SK-N-SH treated with all-trans-retinoic acid at 6 μM for 48 hours (cell line): ENCODE results near the gene PDK1.

Experiments
- CREB5 ChIP-seq: fragments of 250-450 bp; sonication (Bioruptor Pico); IDR thresholded peaks from 2 replicates; pipeline ENCODE4 v1.5.1; 2020; ENCODE audit warnings: low read depth, mild to moderate bottlenecking, moderate library complexity
- PATZ1 ChIP-seq: fragments of 250-450 bp; sonication (Bioruptor Pico); IDR thresholded peaks from 2 replicates; pipeline ENCODE4 v1.8.0; 2020; ENCODE audit warnings: mild to moderate bottlenecking, moderate library complexity, borderline replicate concordance
- RARB ChIP-seq: fragments of 250-450 bp; sonication (Bioruptor Pico); IDR thresholded peaks from 2 replicates; pipeline ENCODE4 v1.8.0; 2021; ENCODE audit warnings: mild to moderate bottlenecking, moderate library complexity
- SNAI2 ChIP-seq: fragments of 250-450 bp; sonication (Bioruptor Pico); IDR thresholded peaks from 2 replicates; pipeline ENCODE4 v1.5.0; 2020; ENCODE audit warnings: mild to moderate bottlenecking, moderate library complexity
- ZC3H10 ChIP-seq: fragments of 250-450 bp; sonication (Bioruptor Pico); IDR thresholded peaks from 2 replicates; pipeline ENCODE4 v1.5.1; 2021; ENCODE audit warnings: mild to moderate bottlenecking, moderate library complexity
- ZNF565 ChIP-seq: fragments of 450-650 bp; formaldehyde crosslinking; conservative IDR thresholded peaks from 2 replicates; pipeline ENCODE4 v1.5.0; 2020; ENCODE audit warnings: low read depth, mild to moderate bottlenecking, moderate library complexity

GRCh38 chr2:172624996-172625395, 69.1 kb downstream of the PDK1 start:
- TF ChIP-seq ZC3H10 (CRISPR knock-in tag) (no peak), SNAI2 (CRISPR knock-in tag) (no peak), ZNF565 (CRISPR knock-in tag) (no peak), CREB5 (no peak), RARB (CRISPR knock-in tag) (no peak), PATZ1 (no peak)
